Endometrial microvascular endothelial cells (primary cell): ENCODE results near the gene GALNTL6. TPM values are rescaled to one million over a fixed set of nuclear protein-coding genes. Genes with fewer than 3 reads are reported as not detected.
"Not testable (repeated sequence)": the region's sequence is repeated elsewhere in the genome, so short reads cannot be mapped to it uniquely, and the experiment has no call there.

Experiments
- in situ Hi-C: cut with HindIII; loops from 2 replicates; pipeline ENCODE4 v1.10.0; 2017; ENCODE audit warnings: low sequenced_read_pairs, low pct_unique_long_range_greater_than_20kb; ENCODE audit errors: inconsistent ontology term
- total RNA-seq: library from RNA; depleted of rRNA; stranded (reverse); fragments of >200 nt; gene quantifications from one replicate; pipeline ENCODE4 v1.2.3, GENCODE V29; 2015; ENCODE audit errors: inconsistent ontology term

GALNTL6 gene
- total RNA-seq, 1 donor from 2014 or later: not detected

DNA sequence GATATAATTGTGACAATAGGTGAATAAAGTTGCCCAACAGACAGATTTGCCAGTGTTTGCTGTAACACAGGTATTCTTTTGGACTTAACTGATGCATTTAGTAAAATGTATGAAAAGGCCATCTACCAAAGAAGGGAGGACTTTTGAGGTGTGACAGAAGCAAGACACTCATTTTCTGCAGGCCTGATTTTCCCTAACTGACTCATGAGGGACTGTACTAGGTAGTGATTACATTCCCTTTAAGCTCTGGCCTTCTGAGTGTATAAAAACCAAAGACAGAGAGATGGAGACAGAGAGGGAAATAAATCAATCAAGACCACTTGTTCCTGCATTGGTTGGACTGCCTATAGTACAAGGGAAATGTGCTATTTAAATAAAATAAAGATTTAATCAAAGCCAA is 1204.6 kb downstream of the GALNTL6 start:
- in situ Hi-C loops: loop anchor here (25.0 kb wide), 1 partner anchor 244 kb away; no protein-coding TSS in a partner anchor

DNA sequence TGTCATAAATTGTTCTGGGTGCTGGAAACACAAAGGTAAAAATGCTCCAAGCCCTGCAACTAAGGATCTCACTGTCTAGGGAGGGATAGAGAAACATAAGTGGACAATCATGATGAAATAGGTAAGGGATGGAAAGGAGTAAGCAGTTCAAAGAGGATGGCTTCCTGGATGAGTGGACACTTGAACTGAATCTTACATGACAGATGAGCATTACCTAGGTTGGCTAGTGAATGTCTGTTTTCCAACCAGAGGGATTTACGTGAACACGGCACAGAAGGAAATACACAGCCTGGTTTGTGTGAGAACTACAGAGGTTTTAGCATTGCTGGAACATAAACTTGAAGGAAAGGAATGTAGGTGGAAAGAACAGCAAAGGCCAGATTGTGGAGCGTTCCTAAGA is 1205.2 kb downstream of the GALNTL6 start:
- in situ Hi-C loops: loop anchor here (25.0 kb wide), 1 partner anchor 244 kb away; no protein-coding TSS in a partner anchor

- in situ Hi-C loops: loop anchor here (25.0 kb wide), 1 partner anchor 243 kb away; no protein-coding TSS in a partner anchor
These were observed 1206.5 kb downstream of the GALNTL6 start for GRCh38 chr4:173019664-173020063.

DNA sequence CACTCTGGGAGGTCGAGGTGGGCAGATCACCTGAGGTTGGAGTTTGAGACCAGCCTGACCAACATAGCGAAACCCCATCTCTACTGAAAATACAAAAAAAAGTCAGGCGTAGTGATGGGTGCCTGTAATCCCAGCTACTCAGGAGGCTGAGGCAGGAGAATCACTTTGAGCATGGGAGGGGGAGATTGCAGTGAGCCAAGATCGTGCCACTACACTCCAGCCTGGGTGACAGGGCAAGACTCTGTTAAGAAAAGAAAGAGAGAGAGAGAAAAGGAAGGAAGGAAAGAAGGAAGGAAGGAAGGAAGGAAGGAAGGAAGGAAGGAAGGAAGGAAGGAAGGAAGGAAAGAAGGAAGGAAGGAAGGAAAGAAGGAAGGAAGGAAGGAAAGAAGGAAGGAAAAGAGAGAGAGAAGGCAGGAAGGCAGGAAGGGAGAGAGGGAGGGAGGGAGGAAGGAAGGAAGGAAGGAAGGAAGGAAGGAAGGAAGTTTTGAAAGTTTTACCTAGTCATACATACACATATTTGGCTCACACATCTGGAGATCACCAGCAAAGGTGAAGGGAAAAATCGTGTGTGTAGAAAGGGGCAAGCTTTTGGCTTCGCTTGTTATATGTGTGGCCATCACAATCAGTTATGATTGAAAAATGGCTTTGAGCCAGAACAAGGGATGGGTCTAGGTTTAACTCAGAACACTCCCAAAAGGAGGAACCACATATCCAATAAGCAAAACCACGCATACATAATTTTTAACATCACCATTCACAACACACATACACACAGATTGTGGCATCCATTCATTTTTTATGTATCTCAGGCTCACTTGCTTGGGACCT is 1208.8 kb downstream of the GALNTL6 start:
- in situ Hi-C loops: loop anchor here (25.0 kb wide), 1 partner anchor 240 kb away; no protein-coding TSS in a partner anchor

DNA sequence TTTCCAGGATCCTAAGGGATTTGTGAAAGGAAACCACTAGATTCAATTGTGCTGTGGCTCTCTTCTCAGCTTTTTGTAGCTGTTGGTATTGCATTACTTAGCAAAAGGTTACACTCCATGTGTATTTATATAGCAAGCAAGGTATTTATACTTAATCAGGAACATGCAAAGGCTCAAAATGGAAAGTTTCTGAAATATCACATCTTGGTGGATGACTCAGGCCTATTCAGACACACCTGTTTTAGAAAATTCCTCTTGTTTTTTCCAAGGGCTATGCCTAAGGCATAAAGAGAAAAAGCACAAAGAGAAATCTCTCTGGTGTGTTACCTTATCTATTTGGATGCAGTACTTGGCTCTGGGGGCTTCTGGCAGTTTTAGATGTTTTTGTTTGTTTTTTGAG is 1211.0 kb downstream of the GALNTL6 start:
- in situ Hi-C loops: loop anchor here (25.0 kb wide), 1 partner anchor 238 kb away; no protein-coding TSS in a partner anchor

- in situ Hi-C loops: no loop called here
These were observed 1211.9 kb downstream of the GALNTL6 start for GRCh38 chr4:173025131-173025530.

GRCh38 chr4:173037242-173037641 is 1224.0 kb downstream of the GALNTL6 start:
- in situ Hi-C loops: no loop called here

GRCh38 chr4:173038192-173038896 is 1225.1 kb downstream of the GALNTL6 start:
- in situ Hi-C loops: no loop called here

- in situ Hi-C loops: no loop called here
These were observed 1226.7 kb downstream of the GALNTL6 start for GRCh38 chr4:173039617-173040577.

DNA sequence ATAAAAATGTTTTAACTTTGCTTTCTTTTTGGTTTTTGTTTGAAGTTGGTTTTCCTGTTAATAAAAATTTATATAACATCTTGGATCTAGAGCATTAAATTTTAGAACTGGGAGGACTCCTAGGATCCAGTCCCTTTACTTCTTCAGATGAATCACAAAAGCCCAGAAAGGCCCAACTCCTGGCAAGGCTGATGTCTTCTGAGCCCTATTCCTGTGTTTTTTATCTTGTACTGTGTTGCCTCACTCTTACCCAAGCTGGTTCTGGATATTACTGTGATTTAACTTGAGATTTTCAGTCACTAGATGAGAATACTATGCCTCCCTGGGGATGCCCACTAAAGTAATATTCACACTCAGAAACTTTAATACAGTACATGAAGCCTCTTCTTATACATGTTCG is 1228.3 kb downstream of the GALNTL6 start:
- in situ Hi-C loops: no loop called here

DNA sequence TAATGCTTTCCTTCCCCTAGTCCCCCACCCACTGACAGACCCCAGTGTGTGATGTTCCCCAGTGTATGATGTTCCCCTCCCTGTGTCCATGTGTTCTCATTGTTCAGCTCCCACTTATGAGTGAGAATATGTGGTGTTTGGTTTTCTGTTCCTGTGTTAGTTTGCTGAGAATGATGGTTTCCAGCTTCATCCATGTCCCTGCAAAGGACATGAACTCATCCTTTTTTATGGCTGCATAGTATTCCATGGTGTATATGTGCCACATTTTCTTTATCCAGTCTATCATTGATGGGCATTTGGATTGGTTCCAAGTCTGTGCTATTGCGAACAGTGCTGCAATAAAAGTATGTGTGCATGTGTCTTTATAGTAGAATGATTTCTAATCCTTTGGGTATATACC is 1228.9 kb downstream of the GALNTL6 start:
- in situ Hi-C loops: not testable (repeated sequence)

GRCh38 chr4:173044340-173044739 is 1231.1 kb downstream of the GALNTL6 start:
- in situ Hi-C loops: no loop called here

- in situ Hi-C loops: no loop called here
These were observed 1232.4 kb downstream of the GALNTL6 start for GRCh38 chr4:173045571-173045970.

DNA sequence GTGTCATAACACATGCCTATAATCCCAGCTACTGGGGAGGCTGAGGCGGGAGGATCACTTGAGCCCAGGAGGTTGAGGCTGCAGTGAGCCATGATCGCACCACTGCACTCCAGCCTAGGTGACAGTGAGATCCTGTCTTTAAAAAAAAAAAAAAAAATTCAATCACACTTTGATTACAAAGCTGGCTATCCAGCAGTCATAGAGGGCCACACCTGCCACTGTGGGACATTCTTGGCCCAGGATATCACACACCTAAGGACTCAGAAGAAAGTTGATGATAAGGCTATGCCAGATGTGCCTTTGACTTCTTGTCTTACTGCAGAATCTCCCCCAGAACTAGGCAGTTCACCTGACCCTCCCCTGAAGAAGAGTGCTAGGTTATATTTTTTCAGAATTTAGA is 1232.9 kb downstream of the GALNTL6 start:
- in situ Hi-C loops: no loop called here

GRCh38 chr4:173046818-173047217 is 1233.6 kb downstream of the GALNTL6 start:
- in situ Hi-C loops: no loop called here

GRCh38 chr4:173051232-173051631 is 1238.0 kb downstream of the GALNTL6 start:
- in situ Hi-C loops: no loop called here

GRCh38 chr4:173051716-173052115 is 1238.5 kb downstream of the GALNTL6 start:
- in situ Hi-C loops: no loop called here

DNA sequence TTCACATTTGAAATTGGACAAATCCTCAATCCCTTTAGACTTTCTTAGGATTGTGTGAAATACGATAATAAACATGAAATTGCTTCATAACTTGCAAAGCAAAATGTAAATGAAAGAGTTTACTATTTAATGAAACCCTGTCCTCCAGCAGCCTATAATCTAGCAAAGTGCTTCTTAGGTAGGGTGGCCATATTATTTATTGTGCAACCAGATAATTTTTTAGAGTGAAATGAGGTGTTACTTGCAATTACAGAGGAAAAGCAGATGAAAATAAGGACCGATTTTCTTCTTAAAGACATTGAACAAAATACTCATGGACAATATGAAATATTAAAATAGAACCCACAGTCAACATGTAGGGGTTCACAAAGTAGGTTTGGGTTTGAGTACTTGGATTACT is 1239.2 kb downstream of the GALNTL6 start:
- in situ Hi-C loops: no loop called here

GRCh38 chr4:173056271-173056670 is 1243.1 kb downstream of the GALNTL6 start:
- in situ Hi-C loops: no loop called here
